ENCODE data around the gene JAZF1.

The JAZF1 gene

GRCh38 chr7:28145931-28146330, 34.7 kb downstream of the JAZF1 start:
- no peak overlapping the region for H3K4me3 ChIP-seq (ENCODE audit: low read length)
- no peaks in the 10 kb centered on the region for H3K9me3 ChIP-seq (replicated peaks; ENCODE audit: low read length)
- H3K27me3 ChIP-seq (ENCODE audit: control insufficient read depth, insufficient read depth, low read length), result no peaks in the 10 kb centered on the region
- H3K36me3 ChIP-seq (ENCODE audit: insufficient read depth, low read length), result no peaks in the 10 kb centered on the region
- peaks cover 2% of the 10 kb centered on the region for H3K4me1 ChIP-seq (ENCODE audit: control insufficient read depth, insufficient read depth, low read length)
- no peak overlapping the region for H3K9ac ChIP-seq (ENCODE audit: low read depth, low read length)
- H3K4me2 ChIP-seq (ENCODE audit: low read length), result no peak overlapping the region

GRCh38 chr7:28145090-28145626, 35.4 kb downstream of the JAZF1 start:
- H3K4me1 ChIP-seq (ENCODE audit: control insufficient read depth, insufficient read depth, low read length), result peaks cover 2% of the 10 kb centered on the region
- H3K36me3 ChIP-seq (ENCODE audit: insufficient read depth, low read length), result no peaks in the 10 kb centered on the region
- no peaks in the 10 kb centered on the region for H3K27me3 ChIP-seq (ENCODE audit: control insufficient read depth, insufficient read depth, low read length)
- H3K4me2 ChIP-seq (ENCODE audit: low read length), result no peak overlapping the region
- no peaks in the 10 kb centered on the region for H3K9me3 ChIP-seq (replicated peaks; ENCODE audit: low read length)
- no peak overlapping the region for H3K4me3 ChIP-seq (ENCODE audit: low read length)
- no peak overlapping the region for H3K9ac ChIP-seq (ENCODE audit: low read depth, low read length)

- H3K4me2 ChIP-seq (ENCODE audit: low read length), result no peak overlapping the region
- H3K27me3 ChIP-seq (ENCODE audit: control insufficient read depth, insufficient read depth, low read length), result no peaks in the 10 kb centered on the region
- no peak overlapping the region for H3K4me3 ChIP-seq (ENCODE audit: low read length)
- no peaks in the 10 kb centered on the region for H3K36me3 ChIP-seq (ENCODE audit: insufficient read depth, low read length)
- no peak overlapping the region for H3K9ac ChIP-seq (ENCODE audit: low read depth, low read length)
- peaks cover 2% of the 10 kb centered on the region for H3K4me1 ChIP-seq (ENCODE audit: control insufficient read depth, insufficient read depth, low read length)
- H3K9me3 ChIP-seq (replicated peaks; ENCODE audit: low read length), result no peaks in the 10 kb centered on the region
Observed at GRCh38 chr7:28144266-28144665, 36.3 kb downstream of the JAZF1 start.

GRCh38 chr7:28142650-28143049, 37.9 kb downstream of the JAZF1 start:
- Histone ChIP-seq H3K4me3 (ENCODE audit: low read length) (no peak overlapping the region), H3K9me3 (replicated peaks; ENCODE audit: low read length) (no peaks in the 10 kb centered on the region), H3K27me3 (ENCODE audit: control insufficient read depth, insufficient read depth, low read length) (no peaks in the 10 kb centered on the region)

GRCh38 chr7:28140979-28141378, 39.6 kb downstream of the JAZF1 start:
- Histone ChIP-seq H3K4me2 (ENCODE audit: low read length) (no peak overlapping the region), H3K9me3 (replicated peaks; ENCODE audit: low read length) (no peaks in the 10 kb centered on the region), H3K36me3 (ENCODE audit: insufficient read depth, low read length) (peaks cover 4% of the 10 kb centered on the region), H3K9ac (ENCODE audit: low read depth, low read length) (no peak overlapping the region), H3K4me3 (ENCODE audit: low read length) (no peak overlapping the region), H3K4me1 (ENCODE audit: control insufficient read depth, insufficient read depth, low read length) (peaks cover 2% of the 10 kb centered on the region), H3K27me3 (ENCODE audit: control insufficient read depth, insufficient read depth, low read length) (no peaks in the 10 kb centered on the region)

More at GRCh38 chr7:28142650-28143049, 37.9 kb downstream of the JAZF1 start:
- Histone ChIP-seq H3K4me2 (ENCODE audit: low read length) (no peak overlapping the region), H3K36me3 (ENCODE audit: insufficient read depth, low read length) (no peaks in the 10 kb centered on the region), H3K4me1 (ENCODE audit: control insufficient read depth, insufficient read depth, low read length) (peaks cover 2% of the 10 kb centered on the region), H3K9ac (ENCODE audit: low read depth, low read length) (no peak overlapping the region)

GRCh38 chr7:28138837-28139236, 41.8 kb downstream of the JAZF1 start:
- H3K9ac ChIP-seq (ENCODE audit: low read depth, low read length), result no peak overlapping the region
- H3K27me3 ChIP-seq (ENCODE audit: control insufficient read depth, insufficient read depth, low read length), result no peaks in the 10 kb centered on the region
- no peak overlapping the region for H3K4me2 ChIP-seq (ENCODE audit: low read length)
- H3K4me3 ChIP-seq (ENCODE audit: low read length), result no peak overlapping the region
- peaks cover 2% of the 10 kb centered on the region for H3K4me1 ChIP-seq (ENCODE audit: control insufficient read depth, insufficient read depth, low read length)
- no peaks in the 10 kb centered on the region for H3K9me3 ChIP-seq (replicated peaks; ENCODE audit: low read length)
- H3K36me3 ChIP-seq (ENCODE audit: insufficient read depth, low read length), result peaks cover 4% of the 10 kb centered on the region

- Histone ChIP-seq H3K4me2 (ENCODE audit: low read length) (no peak overlapping the region), H3K36me3 (ENCODE audit: insufficient read depth, low read length) (peaks cover 4% of the 10 kb centered on the region), H3K27me3 (ENCODE audit: control insufficient read depth, insufficient read depth, low read length) (no peaks in the 10 kb centered on the region), H3K4me1 (ENCODE audit: control insufficient read depth, insufficient read depth, low read length) (peaks cover 9% of the 10 kb centered on the region), H3K9ac (ENCODE audit: low read depth, low read length) (no peak overlapping the region), H3K4me3 (ENCODE audit: low read length) (no peak overlapping the region), H3K9me3 (replicated peaks; ENCODE audit: low read length) (no peaks in the 10 kb centered on the region)
Observed at GRCh38 chr7:28137463-28137862, 43.1 kb downstream of the JAZF1 start.

- Histone ChIP-seq H3K9ac (ENCODE audit: low read depth, low read length) (no peak overlapping the region), H3K4me3 (ENCODE audit: low read length) (no peak overlapping the region), H3K4me1 (ENCODE audit: control insufficient read depth, insufficient read depth, low read length) (peaks cover 9% of the 10 kb centered on the region), H3K9me3 (replicated peaks; ENCODE audit: low read length) (no peaks in the 10 kb centered on the region), H3K36me3 (ENCODE audit: insufficient read depth, low read length) (peaks cover 4% of the 10 kb centered on the region), H3K27me3 (ENCODE audit: control insufficient read depth, insufficient read depth, low read length) (no peaks in the 10 kb centered on the region), H3K4me2 (ENCODE audit: low read length) (no peak overlapping the region)
Observed at GRCh38 chr7:28136885-28137284, 43.7 kb downstream of the JAZF1 start.

- H3K9me3 ChIP-seq (replicated peaks; ENCODE audit: low read length), result no peaks in the 10 kb centered on the region
- no peak overlapping the region for H3K4me3 ChIP-seq (ENCODE audit: low read length)
- peaks cover 4% of the 10 kb centered on the region for H3K36me3 ChIP-seq (ENCODE audit: insufficient read depth, low read length)
- H3K4me1 ChIP-seq (ENCODE audit: control insufficient read depth, insufficient read depth, low read length), result peaks cover 9% of the 10 kb centered on the region
- H3K27me3 ChIP-seq (ENCODE audit: control insufficient read depth, insufficient read depth, low read length), result no peaks in the 10 kb centered on the region
- H3K4me2 ChIP-seq (ENCODE audit: low read length), result no peak overlapping the region
- no peak overlapping the region for H3K9ac ChIP-seq (ENCODE audit: low read depth, low read length)
Observed at GRCh38 chr7:28136420-28136819, 44.2 kb downstream of the JAZF1 start.

- no peaks in the 10 kb centered on the region for H3K9me3 ChIP-seq (replicated peaks; ENCODE audit: low read length)
- H3K4me2 ChIP-seq (ENCODE audit: low read length), result no peak overlapping the region
- H3K4me3 ChIP-seq (ENCODE audit: low read length), result no peak overlapping the region
- no peak overlapping the region for H3K9ac ChIP-seq (ENCODE audit: low read depth, low read length)
- H3K36me3 ChIP-seq (ENCODE audit: insufficient read depth, low read length), result peaks cover 4% of the 10 kb centered on the region
- H3K27me3 ChIP-seq (ENCODE audit: control insufficient read depth, insufficient read depth, low read length), result no peaks in the 10 kb centered on the region
- peaks cover 7% of the 10 kb centered on the region for H3K4me1 ChIP-seq (ENCODE audit: control insufficient read depth, insufficient read depth, low read length)
Observed at GRCh38 chr7:28135760-28136159, 44.8 kb downstream of the JAZF1 start.

GRCh38 chr7:28135315-28135714, 45.3 kb downstream of the JAZF1 start:
- peaks cover 4% of the 10 kb centered on the region for H3K36me3 ChIP-seq (ENCODE audit: insufficient read depth, low read length)
- H3K27me3 ChIP-seq (ENCODE audit: control insufficient read depth, insufficient read depth, low read length), result no peaks in the 10 kb centered on the region
- H3K4me2 ChIP-seq (ENCODE audit: low read length), result no peak overlapping the region
- H3K9ac ChIP-seq (ENCODE audit: low read depth, low read length), result no peak overlapping the region
- no peaks in the 10 kb centered on the region for H3K9me3 ChIP-seq (replicated peaks; ENCODE audit: low read length)
- no peak overlapping the region for H3K4me3 ChIP-seq (ENCODE audit: low read length)
- H3K4me1 ChIP-seq (ENCODE audit: control insufficient read depth, insufficient read depth, low read length), result peaks cover 11% of the 10 kb centered on the region

- no peak overlapping the region for H3K4me3 ChIP-seq (ENCODE audit: low read length)
- peaks cover 18% of the 10 kb centered on the region for H3K4me1 ChIP-seq (ENCODE audit: control insufficient read depth, insufficient read depth, low read length)
- no peaks in the 10 kb centered on the region for H3K27me3 ChIP-seq (ENCODE audit: control insufficient read depth, insufficient read depth, low read length)
- no peaks in the 10 kb centered on the region for H3K9me3 ChIP-seq (replicated peaks; ENCODE audit: low read length)
- no peak overlapping the region for H3K4me2 ChIP-seq (ENCODE audit: low read length)
- H3K36me3 ChIP-seq (ENCODE audit: insufficient read depth, low read length), result peaks cover 4% of the 10 kb centered on the region
- no peak overlapping the region for H3K9ac ChIP-seq (ENCODE audit: low read depth, low read length)
Observed at GRCh38 chr7:28133872-28134271, 46.7 kb downstream of the JAZF1 start.

Data from skeletal muscle satellite cell (primary cell).